WTC11 (cell line): ENCODE results near the gene CASR.

Experiments used
- CTCF ChIP-seq: fragments of 200-600 bp; IDR thresholded peaks from 2 replicates; pipeline ENCODE4 v1.8.0; 2022; ENCODE audit warnings: antibody characterized with exemption
- ETV6 ChIP-seq: sonication (generic); formaldehyde crosslinking; IDR thresholded peaks from 2 replicates; pipeline ENCODE4 v1.8.1; 2022; ENCODE audit warnings: mild to moderate bottlenecking, missing genetic modification reagents
- NR3C1 ChIP-seq: sonication (generic); formaldehyde crosslinking; conservative IDR thresholded peaks from 2 replicates; pipeline ENCODE4 v1.8.1; 2023; ENCODE audit warnings: low read depth, mild to moderate bottlenecking, missing genetic modification reagents
- USF1 ChIP-seq: sonication (generic); formaldehyde crosslinking; IDR thresholded peaks from 2 replicates; pipeline ENCODE4 v1.8.0; 2022; ENCODE audit warnings: mild to moderate bottlenecking, missing genetic modification reagents
- ZNF281 ChIP-seq: sonication (generic); formaldehyde crosslinking; IDR thresholded peaks from 2 replicates; pipeline ENCODE4 v1.8.0; 2023; ENCODE audit warnings: mild to moderate bottlenecking, missing genetic modification reagents
- ZNF396 ChIP-seq: fragments of 250-450 bp; sonication (Bioruptor Pico); IDR thresholded peaks from 2 replicates; pipeline ENCODE4 v1.8.0; 2021; ENCODE audit warnings: mild to moderate bottlenecking, moderate library complexity, borderline replicate concordance

GRCh38 chr3:122217901-122218300 is 34.4 kb downstream of the CASR start:
- TF ChIP-seq CTCF (no peak), ZNF281 (CRISPR knock-in tag) (no peak), ETV6 (CRISPR knock-in tag) (no peak), ZNF396 (CRISPR knock-in tag) (no peak), USF1 (CRISPR knock-in tag) (no peak), NR3C1 (no peak)
